RWPE2 (cell line): Measurements from ENCODE around the gene PHC3.

ENCODE experiments used
- ATAC-seq: fragments of 200-7000 bp; cut with Tn5 transposase; 3 replicates; pipeline ENCODE4 v1.9.1; 2021; ENCODE audit warnings: low read depth
- DNase-seq: peaks from one replicate; pipeline ENCODE4 v3.0.0-alpha.2; 2020; ENCODE audit warnings: low spot score
- H3K27ac ChIP-seq: fragments of 450-650 bp; 2 replicates; pipeline ENCODE4 v1.5.1; 2017; ENCODE audit warnings: mild to moderate bottlenecking; ENCODE audit not compliant: poor library complexity, severe bottlenecking
- H3K27me3 ChIP-seq: fragments of 250-450 bp; sonication (Bioruptor Pico); 2 replicates; pipeline ENCODE4 v1.5.1; 2021; ENCODE audit warnings: mild to moderate bottlenecking, moderate library complexity; ENCODE audit not compliant: insufficient read depth, poor library complexity, severe bottlenecking
- H3K36me3 ChIP-seq: fragments of 250-450 bp; sonication (Bioruptor Pico); 2 replicates; pipeline ENCODE4 v1.5.1; 2020; ENCODE audit warnings: low read depth, mild to moderate bottlenecking, moderate library complexity
- H3K4me1 ChIP-seq: fragments of 250-450 bp; sonication (Bioruptor Pico); 2 replicates; pipeline ENCODE4 v1.5.1; 2021; ENCODE audit warnings: mild to moderate bottlenecking, moderate library complexity; ENCODE audit not compliant: insufficient read depth, poor library complexity, severe bottlenecking
- H3K4me3 ChIP-seq: fragments of 250-450 bp; sonication (Bioruptor Pico); 2 replicates; pipeline ENCODE4 v1.5.1; 2021; ENCODE audit warnings: mild to moderate bottlenecking, moderate library complexity; ENCODE audit not compliant: severe bottlenecking
- H3K9me3 ChIP-seq: fragments of 250-450 bp; sonication (Bioruptor Pico); 2 replicates; pipeline ENCODE4 v1.5.1; 2021; ENCODE audit warnings: mild to moderate bottlenecking, moderate library complexity; ENCODE audit not compliant: severe bottlenecking
- TF ChIP-seq, protein P1 (sequence below): fragments of 450-650 bp; IDR thresholded peaks from one replicate; pipeline ENCODE4 v1.5.1; 2017; ENCODE audit warnings: mild to moderate bottlenecking, moderate library complexity; ENCODE audit not compliant: poor library complexity, severe bottlenecking

PHC3 gene

DNA sequence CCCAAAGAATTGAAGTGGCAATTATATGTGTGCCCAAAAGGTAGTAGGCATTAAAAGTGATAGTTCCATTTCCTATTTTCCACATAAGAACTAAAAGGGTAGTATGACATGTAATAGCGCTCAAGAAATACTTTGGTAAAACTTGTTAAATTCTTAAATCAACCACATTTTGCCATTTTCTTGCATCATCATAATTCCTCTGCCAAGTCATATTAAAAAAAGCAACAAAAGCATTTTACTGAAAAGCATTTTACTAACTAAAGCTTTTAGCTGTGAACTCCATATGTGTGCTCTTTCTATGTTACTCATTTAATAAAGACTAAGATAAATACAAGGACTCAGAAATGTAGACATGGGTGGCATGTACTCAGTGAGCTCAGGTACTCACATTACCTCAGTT lies 73.6 kb downstream of the PHC3 start:
- Histone ChIP-seq H3K36me3 (peaks cover 66% of the 10 kb centered on the region), H3K27me3 (no peaks in the 10 kb centered on the region), H3K27ac (no peak overlapping the region), H3K9me3 (peaks cover 2% of the 10 kb centered on the region), H3K4me1 (no peaks in the 10 kb centered on the region), H3K4me3 (no peak overlapping the region)
- no peak for DNase-seq
- TF ChIP-seq, protein P1, sequence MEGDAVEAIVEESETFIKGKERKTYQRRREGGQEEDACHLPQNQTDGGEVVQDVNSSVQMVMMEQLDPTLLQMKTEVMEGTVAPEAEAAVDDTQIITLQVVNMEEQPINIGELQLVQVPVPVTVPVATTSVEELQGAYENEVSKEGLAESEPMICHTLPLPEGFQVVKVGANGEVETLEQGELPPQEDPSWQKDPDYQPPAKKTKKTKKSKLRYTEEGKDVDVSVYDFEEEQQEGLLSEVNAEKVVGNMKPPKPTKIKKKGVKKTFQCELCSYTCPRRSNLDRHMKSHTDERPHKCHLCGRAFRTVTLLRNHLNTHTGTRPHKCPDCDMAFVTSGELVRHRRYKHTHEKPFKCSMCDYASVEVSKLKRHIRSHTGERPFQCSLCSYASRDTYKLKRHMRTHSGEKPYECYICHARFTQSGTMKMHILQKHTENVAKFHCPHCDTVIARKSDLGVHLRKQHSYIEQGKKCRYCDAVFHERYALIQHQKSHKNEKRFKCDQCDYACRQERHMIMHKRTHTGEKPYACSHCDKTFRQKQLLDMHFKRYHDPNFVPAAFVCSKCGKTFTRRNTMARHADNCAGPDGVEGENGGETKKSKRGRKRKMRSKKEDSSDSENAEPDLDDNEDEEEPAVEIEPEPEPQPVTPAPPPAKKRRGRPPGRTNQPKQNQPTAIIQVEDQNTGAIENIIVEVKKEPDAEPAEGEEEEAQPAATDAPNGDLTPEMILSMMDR = no peak
- no peak for ATAC-seq

- Histone ChIP-seq H3K9me3 (no peaks in the 10 kb centered on the region), H3K36me3 (peaks cover 82% of the 10 kb centered on the region), H3K27ac (no peak overlapping the region), H3K27me3 (no peaks in the 10 kb centered on the region), H3K4me1 (no peaks in the 10 kb centered on the region), H3K4me3 (no peak overlapping the region)
- no peak for DNase-seq
- ATAC-seq = no peak
- TF ChIP-seq, protein P1 = no peak
These were observed 79.1 kb downstream of the PHC3 start for GRCh38 chr3:170102431-170102830.

DNA sequence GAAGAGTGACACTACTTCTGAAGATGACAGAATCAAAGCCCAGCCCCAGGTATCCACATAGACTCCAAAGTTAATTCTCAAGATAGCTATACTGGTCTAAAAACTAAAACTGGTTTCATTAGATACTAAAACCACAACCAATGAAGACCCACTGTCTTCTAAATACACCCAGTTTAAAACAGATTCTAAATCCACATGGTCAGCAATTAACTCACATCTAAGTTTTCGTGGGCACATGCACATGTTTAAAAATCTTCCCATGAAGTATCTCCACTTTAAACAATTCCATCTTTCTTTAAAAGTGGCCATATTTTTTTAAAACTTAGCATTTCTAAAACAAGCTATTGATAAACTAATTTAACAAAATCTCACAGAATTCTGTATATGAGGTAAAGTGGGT lies 80.6 kb downstream of the PHC3 start:
- no peak for DNase-seq

GRCh38 chr3:170098753-170099152 lies 82.8 kb downstream of the PHC3 start:
- Histone ChIP-seq H3K27ac (no peak overlapping the region), H3K4me1 (peaks cover 5% of the 10 kb centered on the region), H3K4me3 (no peak overlapping the region), H3K36me3 (peaks cover 92% of the 10 kb centered on the region), H3K9me3 (no peaks in the 10 kb centered on the region), H3K27me3 (no peaks in the 10 kb centered on the region)
- DNase-seq = no peak
- ATAC-seq = no peak
- TF ChIP-seq, protein P1 = no peak

More for the DNA sequence above, 80.6 kb downstream of the PHC3 start:
- Histone ChIP-seq H3K9me3 (no peaks in the 10 kb centered on the region), H3K36me3 (peaks cover 85% of the 10 kb centered on the region), H3K27ac (no peak overlapping the region), H3K4me3 (no peak overlapping the region), H3K4me1 (no peaks in the 10 kb centered on the region), H3K27me3 (no peaks in the 10 kb centered on the region)
- ATAC-seq = no peak
- TF ChIP-seq, protein P1 = no peak

DNA sequence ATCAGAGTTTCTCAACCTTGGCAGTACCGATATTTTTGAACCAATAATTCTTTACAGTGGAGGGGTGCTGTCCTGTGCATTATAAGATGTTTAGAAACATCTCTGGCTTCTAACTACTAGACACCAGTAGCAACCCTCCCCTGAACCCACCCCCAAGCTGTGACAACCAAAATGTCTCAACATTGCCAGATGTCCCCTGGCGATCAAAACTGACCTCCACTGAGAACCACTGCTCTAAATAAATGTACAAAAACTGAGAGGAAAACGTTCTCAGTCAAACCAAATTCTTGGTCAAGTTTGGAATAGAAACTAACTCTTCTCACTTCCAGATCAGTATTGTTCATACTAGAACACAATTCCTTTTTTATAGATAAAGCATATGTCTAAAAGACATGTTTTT lies 85.2 kb downstream of the PHC3 start:
- H3K36me3 ChIP-seq = peaks cover 89% of the 10 kb centered on the region
- H3K27ac ChIP-seq = no peak overlapping the region
- no peak for ATAC-seq
- H3K4me1 ChIP-seq = peaks cover 5% of the 10 kb centered on the region
- H3K4me3 ChIP-seq = no peak overlapping the region
- DNase-seq = no peak
- TF ChIP-seq, protein P1 = no peak
- no peaks in the 10 kb centered on the region for H3K9me3 ChIP-seq
- H3K27me3 ChIP-seq = no peaks in the 10 kb centered on the region
